ENCODE data around the gene CCNJ. TPM values are rescaled to one million over a fixed set of nuclear protein-coding genes. Genes with fewer than 3 reads are reported as not detected.

Gene CCNJ
- total and polyA plus RNA-seq, 2 of the 13 experiments (the other 11 are each of a cell fraction or from before 2014, with no cell fraction given) = 14.1 to 21.5 TPM

DNA sequence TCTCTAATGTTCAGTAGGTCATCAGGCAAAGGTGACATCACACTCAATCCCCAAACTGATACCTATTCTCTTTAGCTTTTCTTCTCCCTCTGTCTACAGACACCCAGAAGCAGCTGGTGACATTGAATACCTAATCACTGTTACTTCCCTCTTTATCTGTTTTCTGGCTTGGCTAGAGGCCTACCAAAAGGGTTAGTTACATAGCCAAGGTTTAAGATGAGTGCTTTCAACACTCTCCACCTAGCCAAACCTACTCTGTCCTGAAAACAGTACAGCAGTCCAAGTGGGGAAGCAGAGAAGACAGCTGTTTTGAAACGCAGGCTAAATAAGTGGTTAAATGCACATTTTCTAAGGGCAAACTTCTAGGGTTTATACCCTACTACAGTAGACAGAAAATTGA lies 39.4 kb downstream of the CCNJ start:
- Histone ChIP-seq H3K27me3 (ENCODE audit: control insufficient read depth in 1 of 2, insufficient read depth in 2 of 2, low read length in 2 of 2) (no peaks in the 10 kb centered on the region), H3K4me2 (ENCODE audit: low read depth, low read length) (no peak overlapping the region), H4K20me1 (ENCODE audit: insufficient read depth, low read length) (no peaks in the 10 kb centered on the region), H3K79me2 (ENCODE audit: insufficient read depth, low read length) (no peaks in the 10 kb centered on the region), H3K27ac (ENCODE audit: extremely low read length, insufficient read depth, low read length) (no peak overlapping the region), H3K4me1 (ENCODE audit: insufficient read depth, low read length) (peaks cover 1% of the 10 kb centered on the region), H2AFZ (ENCODE audit: low read length) (no peak overlapping the region), H3K4me3 (replicated peaks in 1 of 3; ENCODE audit: insufficient read depth in 1 of 3, low read depth in 2 of 3, low read length in 3 of 3) (no peak overlapping the region), H3K36me3 (replicated peaks in 1 of 2; ENCODE audit: control insufficient read depth in 1 of 2, insufficient read depth in 2 of 2, low read length in 2 of 2) (no peaks in the 10 kb centered on the region), H3K9me3 (ENCODE audit: low read length) (no peaks in the 10 kb centered on the region), H3K9ac (ENCODE audit: insufficient read depth, low read depth, low read length) (no peak overlapping the region)
- ATAC-seq (no peak), FAIRE-seq (no peak), DNase-seq (ENCODE audit: low spot score) (no peak)
- in situ Hi-C loops (cut with HindIII; ENCODE audit: extremely low pct_ligation_motif_present, low pct_unique_long_range_greater_than_20kb) = no loop called here
- POLR2A ChIA-PET = interaction anchor here (1.3 to 2.3 kb wide), 2 partner anchors 11 to 47 kb away, joined by 5 to 14 read pairs; partner anchors contain the start of gene ZNF518A
- WGBS (ENCODE audit: low lambda C conversion rate) = 91% methylated on average over 1 of the region's 1 CpG
- BruUV-seq (replicated peaks) = no TSS peak
- TF ChIP-seq ZSCAN30 (CRISPR knock-in tag; IDR thresholded peaks at IDR 0.05) (no peak), NFKB2 (CRISPR knock-in tag; IDR thresholded peaks at IDR 0.05; ENCODE audit: borderline replicate concordance) (no peak), ZNF496 (CRISPR knock-in tag; IDR thresholded peaks at IDR 0.05; ENCODE audit: insufficient replicate concordance) (no peak), DMAP1 (CRISPR knock-in tag; IDR thresholded peaks at IDR 0.05) (no peak), ZNF773 (CRISPR knock-in tag; IDR thresholded peaks at IDR 0.05; ENCODE audit: borderline replicate concordance) (no peak), YY1 (IDR thresholded peaks at IDR 0.05; ENCODE audit: insufficient read depth, insufficient replicate concordance, low read depth, low read length) (no peak), SRF (IDR thresholded peaks at IDR 0.05; ENCODE audit: low read depth, low read length) (no peak), ZNF547 (CRISPR knock-in tag; IDR thresholded peaks at IDR 0.05) (no peak), HOXA7 (CRISPR knock-in tag; IDR thresholded peaks at IDR 0.05) (no peak), ZIK1 (CRISPR knock-in tag; IDR thresholded peaks at IDR 0.05; ENCODE audit: borderline replicate concordance, low read depth) (no peak), SP2 (CRISPR knock-in tag; IDR thresholded peaks at IDR 0.05) (no peak), ZNF891 (CRISPR knock-in tag; IDR thresholded peaks at IDR 0.05) (no peak), CREM (IDR thresholded peaks at IDR 0.05) (no peak), CREM (CRISPR knock-in tag; IDR thresholded peaks at IDR 0.05) (no peak), ZNF253 (CRISPR knock-in tag; IDR thresholded peaks at IDR 0.05; ENCODE audit: borderline replicate concordance) (no peak), MAFF (IDR thresholded peaks at IDR 0.05; ENCODE audit: low read depth, low read length) (no peak), PRMT3 (CRISPR knock-in tag; IDR thresholded peaks at IDR 0.05; ENCODE audit: borderline replicate concordance, low read depth) (no peak)
- TF ChIP-seq, protein P1, sequence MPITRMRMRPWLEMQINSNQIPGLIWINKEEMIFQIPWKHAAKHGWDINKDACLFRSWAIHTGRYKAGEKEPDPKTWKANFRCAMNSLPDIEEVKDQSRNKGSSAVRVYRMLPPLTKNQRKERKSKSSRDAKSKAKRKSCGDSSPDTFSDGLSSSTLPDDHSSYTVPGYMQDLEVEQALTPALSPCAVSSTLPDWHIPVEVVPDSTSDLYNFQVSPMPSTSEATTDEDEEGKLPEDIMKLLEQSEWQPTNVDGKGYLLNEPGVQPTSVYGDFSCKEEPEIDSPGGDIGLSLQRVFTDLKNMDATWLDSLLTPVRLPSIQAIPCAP (CRISPR knock-in tag; IDR thresholded peaks at IDR 0.05; ENCODE audit: low read depth) = no peak
- TF ChIP-seq, protein P2, sequence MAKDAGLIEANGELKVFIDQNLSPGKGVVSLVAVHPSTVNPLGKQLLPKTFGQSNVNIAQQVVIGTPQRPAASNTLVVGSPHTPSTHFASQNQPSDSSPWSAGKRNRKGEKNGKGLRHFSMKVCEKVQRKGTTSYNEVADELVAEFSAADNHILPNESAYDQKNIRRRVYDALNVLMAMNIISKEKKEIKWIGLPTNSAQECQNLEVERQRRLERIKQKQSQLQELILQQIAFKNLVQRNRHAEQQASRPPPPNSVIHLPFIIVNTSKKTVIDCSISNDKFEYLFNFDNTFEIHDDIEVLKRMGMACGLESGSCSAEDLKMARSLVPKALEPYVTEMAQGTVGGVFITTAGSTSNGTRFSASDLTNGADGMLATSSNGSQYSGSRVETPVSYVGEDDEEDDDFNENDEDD (CRISPR knock-in tag; IDR thresholded peaks at IDR 0.05; ENCODE audit: borderline replicate concordance) = no peak
- CTCF ChIA-PET (ENCODE audit: low intra/inter-chr PET ratio, low total read pairs) = no interaction called here
- intact Hi-C loops (cut with micrococcal nuclease; ENCODE audit: unreplicated experiment) = no loop called here

Measured in HepG2 (cell line).